ELF-1 (cell line): Measurements from ENCODE around the gene MT3.

ENCODE experiments used
- DNase-seq: peaks from one replicate; pipeline ENCODE4 v3.0.0-alpha.2; 2016; ENCODE audit warnings: low read depth, low spot score

MT3 gene

GRCh38 chr16:56589141-56590039, at the start of gene MT3:
Gene MT3, plus strand, starts transcription at chr16:56589528. Its CDS starts 63 bp downstream, at chr16:56589591.
- DNase-seq, result peak; percentile 68

DNA sequence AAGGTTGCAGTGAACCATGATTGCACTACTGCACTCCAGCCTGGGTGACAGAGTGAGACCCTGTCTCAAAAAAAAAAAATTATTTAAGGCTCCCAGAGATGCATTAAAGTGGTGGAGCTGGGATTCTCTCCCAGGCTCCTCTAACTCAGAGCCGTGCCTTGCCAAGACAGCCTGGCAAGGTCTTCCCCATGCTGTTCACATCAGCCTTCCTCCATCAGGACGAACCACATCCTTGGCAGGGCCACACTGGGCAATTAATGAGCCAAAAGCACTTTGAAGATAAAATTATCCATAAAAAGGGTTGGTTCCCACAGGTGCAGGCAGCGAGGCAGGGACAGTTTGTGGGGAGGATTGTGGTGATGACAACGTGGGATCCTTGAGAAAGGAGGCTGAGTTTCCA, 49.7 kb upstream of the MT3 start:
- DNase-seq, result no peak

- DNase-seq, result no peak
These were observed 47.3 kb upstream of the MT3 start for GRCh38 chr16:56542039-56542438.

- DNase-seq, result peak; percentile 73
These were observed 42.0 kb upstream of the MT3 start for GRCh38 chr16:56547120-56547948.

GRCh38 chr16:56547949-56548567, 41.3 kb upstream of the MT3 start:
- DNase-seq, result no peak

DNA sequence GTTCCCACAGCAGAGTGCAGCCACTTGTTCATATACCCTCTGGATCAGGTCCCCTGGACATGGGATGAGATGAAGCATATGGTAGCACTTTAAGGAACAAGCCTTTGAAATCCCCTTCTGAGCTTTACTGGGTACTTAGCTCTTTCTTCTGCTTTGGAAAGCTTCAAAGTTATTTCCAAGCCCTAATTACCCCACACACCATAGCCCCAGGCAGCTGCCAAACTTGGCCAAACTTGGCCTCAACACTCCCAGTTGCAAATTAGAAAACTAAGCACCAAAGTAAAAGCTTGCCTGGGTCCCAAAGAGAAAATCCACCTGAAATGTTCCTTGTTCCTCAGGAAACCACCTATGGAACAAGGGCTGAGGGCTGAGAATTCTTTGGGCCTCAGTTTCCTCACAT, 40.2 kb upstream of the MT3 start:
- no peak for DNase-seq

DNA sequence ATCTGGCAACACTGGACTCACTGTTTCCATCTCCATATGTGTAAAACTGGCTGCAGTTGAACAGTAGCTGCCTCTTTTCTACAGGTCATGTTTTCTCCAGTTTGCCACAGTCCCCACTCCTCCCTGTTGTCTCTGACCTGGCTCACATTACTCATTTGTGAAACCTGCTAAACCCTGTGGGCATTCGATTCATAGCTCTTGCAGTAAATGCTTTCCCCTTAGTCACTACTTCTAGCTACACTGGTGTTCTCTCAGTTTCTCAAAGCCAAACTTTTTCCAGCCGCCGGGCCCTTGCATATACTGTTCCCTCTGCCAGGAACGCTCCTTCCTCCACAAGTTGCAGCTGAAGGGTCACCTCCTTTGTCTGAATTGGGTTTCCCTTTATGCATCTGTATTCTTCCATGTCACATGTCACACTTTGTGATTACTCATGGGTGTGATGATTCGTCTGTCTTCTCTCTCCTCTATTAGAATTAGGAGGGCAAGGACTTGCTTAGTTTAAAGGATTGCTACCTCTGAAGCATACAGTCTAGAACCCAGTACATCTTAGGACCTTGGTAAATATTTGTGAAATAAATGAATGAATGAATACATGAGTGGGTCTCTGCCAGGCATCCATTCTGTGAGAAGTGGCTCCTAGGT, 39.5 kb upstream of the MT3 start:
- DNase-seq, result no peak

DNA sequence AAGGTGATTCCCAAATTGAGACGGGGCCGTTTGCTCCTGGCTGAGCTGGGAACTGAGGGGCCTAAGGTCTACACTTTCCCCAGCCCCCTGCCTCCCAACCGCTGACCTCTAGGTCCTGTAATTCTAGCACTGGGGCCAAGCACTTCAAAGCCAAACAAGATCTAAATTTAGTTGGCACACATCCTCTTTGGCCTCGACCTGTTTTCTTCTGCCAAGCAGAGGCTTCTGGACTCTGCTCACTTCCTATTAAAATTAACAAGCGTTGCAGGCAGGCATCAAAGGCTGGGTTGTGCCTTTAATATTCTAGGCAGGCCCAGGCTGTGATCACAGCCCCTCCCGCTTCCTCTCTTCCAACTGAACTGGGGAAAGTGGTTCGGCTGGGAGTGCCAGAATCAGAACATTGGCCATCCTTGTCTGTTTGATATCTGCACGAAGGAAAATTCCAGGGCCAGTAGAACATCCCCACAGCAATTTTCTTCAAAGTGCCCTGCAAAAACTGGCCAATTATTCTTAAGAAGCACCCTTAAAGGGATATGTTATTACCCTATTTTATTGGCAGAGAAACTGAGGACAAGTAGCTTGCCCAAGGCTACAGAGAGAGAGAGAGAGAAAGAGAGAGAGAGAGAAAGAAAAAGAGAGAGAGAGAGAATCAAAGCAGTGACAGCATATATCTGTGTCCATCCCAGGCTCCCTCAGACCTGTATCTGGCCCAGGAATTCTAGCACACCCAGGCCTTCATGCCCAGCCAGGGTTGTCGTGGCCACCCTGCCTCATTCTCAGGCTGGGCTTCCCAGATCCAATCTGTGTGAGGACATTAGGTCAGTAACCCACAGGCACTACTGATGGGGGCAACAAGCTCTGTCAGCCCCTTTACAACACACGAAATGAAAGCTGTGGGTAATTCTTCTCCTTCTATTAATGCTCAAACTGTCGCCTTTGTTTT, 37.3 kb upstream of the MT3 start:
- DNase-seq, result no peak

DNA sequence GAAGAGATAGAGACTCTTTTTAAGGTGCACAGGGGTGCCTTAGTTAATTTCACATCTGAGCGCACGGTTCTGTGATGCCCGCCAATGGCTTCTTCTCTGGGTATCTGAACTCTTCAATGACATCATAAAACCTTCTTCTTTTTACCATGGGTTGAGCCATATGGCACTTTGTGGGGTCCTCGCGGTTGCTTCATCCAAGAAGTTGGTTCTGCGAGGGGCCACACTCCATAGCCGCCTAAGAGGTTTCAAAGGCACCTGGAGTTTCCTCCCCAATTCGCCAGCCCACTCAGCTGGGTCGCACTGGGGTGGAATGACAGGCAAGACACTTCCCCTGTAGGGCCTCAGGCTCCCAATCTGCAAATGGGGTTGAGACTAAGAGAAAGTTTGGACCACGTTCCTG, 34.9 kb upstream of the MT3 start:
- no peak for DNase-seq

DNA sequence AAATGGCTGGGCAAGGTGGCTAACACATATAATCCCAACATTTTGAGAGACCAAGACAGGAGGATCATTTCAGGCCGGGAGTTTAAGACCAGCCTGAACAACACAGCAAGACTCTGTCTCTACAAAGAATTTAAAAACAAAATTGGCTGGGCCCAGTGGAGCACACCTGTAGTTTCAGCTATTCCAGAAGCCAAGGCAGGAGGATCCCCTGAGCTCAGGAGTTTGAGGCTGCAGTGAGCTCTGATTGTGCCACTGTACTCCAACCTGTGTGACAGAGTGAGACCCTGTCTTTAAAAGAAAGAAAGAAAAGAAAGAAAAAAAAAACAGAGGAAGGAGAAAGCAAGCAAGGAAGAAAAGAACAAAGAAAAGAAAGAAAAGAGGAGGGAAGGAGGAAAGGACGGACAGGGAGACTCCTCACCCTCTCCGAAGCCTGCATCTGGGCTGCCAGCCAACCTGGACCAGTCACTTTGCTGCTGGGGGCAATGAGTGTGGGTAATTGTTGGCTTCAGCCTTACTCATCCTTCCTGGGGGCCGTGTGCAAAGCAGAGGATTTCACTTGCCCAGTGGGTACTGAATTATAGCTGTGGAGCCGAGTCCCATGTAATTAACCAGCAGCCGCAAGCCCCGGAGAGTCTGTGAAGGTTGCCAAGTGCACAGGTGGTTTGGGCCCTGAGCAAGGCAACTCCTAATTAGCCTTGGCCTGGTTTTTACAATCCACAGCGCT, 31.1 kb upstream of the MT3 start:
- DNase-seq, result no peak

- no peak for DNase-seq
These were observed 30.2 kb upstream of the MT3 start for GRCh38 chr16:56559109-56559508.

DNA sequence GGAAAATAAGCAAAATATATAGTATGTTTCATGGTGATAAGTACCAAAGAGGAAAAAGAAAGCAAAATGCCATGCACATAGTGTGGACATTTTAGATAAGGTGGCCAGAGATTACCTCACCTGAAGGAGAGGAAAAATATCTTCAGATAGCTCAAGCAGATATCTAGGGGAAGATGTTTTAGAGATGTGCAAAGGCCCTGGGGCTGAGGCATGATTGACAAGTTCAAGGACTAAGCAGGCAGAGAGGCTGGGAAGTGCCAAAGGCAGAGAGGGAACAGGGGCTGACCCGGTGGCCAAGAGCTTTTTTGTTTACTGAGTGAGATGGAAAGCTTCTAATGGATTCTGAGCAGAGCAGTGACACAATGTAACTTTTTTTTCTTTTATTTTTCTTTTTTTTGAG, 28.9 kb upstream of the MT3 start:
- DNase-seq, result no peak

DNA sequence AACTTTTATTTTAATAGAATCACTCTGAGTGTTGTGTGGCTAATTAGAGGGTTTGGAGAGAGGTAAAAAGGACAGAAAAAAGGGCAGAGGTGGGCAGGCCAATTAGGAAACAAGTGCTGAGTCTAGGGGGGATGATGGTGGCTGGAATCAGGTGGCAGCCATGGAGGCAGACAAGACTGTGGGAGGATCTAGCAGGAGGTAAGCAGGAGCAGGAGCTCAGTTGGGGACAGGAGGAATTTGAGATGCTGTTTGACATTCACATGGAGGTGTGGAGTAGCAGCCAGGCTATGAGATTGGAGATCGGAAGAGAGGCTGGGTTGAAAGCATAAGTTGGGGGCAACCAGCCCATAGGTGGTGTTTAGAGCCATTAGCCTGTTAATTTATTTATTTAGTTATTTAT, 28.2 kb upstream of the MT3 start:
- no peak for DNase-seq

- no peak for DNase-seq
These were observed 24.4 kb upstream of the MT3 start, which contains the start of gene MT4 for GRCh38 chr16:56564793-56565477. Gene MT4, plus strand, starts transcription at chr16:56565073. Its CDS starts 56 bp downstream, at chr16:56565129.

GRCh38 chr16:56569971-56570370, 19.4 kb upstream of the MT3 start:
- DNase-seq, result no peak

GRCh38 chr16:56571525-56571924, 17.8 kb upstream of the MT3 start:
- DNase-seq, result no peak

- DNase-seq, result no peak
These were observed 14.7 kb upstream of the MT3 start for GRCh38 chr16:56574625-56575024.

GRCh38 chr16:56576585-56577299, 12.6 kb upstream of the MT3 start:
- peak; percentile 91 for DNase-seq

DNA sequence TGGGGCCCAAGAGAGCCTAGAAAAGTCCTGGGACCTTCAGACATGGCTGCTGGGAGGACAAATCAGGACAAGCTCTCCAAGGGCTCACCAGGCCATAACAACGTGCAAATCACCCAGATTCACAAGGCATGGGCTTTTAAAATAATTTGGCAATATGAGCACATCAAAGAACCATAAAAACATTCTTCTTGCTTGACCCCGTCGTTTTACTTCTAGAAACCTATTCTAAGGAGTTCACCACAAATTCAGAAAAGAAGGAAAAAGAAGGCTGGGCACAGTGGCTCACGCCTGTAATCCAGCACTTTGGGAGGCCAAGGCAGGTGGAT, 12.1 kb upstream of the MT3 start:
- DNase-seq, result no peak
